Endometrial microvascular endothelial cells (primary cell): ENCODE data around the gene ARMC2. TPM values are rescaled to one million over a fixed set of nuclear protein-coding genes. Genes with fewer than 3 reads are reported as not detected.

Experiments used
- in situ Hi-C: cut with HindIII; loops from 2 replicates; pipeline ENCODE4 v1.10.0; 2017; ENCODE audit warnings: low sequenced_read_pairs, low pct_unique_long_range_greater_than_20kb; ENCODE audit errors: inconsistent ontology term
- total RNA-seq: library from RNA; depleted of rRNA; stranded (reverse); fragments of >200 nt; gene quantifications from one replicate; pipeline ENCODE4 v1.2.3, GENCODE V29; 2015; ENCODE audit errors: inconsistent ontology term

The ARMC2 gene
- total RNA-seq, 1 donor from 2014 or later: 1.0 TPM

DNA sequence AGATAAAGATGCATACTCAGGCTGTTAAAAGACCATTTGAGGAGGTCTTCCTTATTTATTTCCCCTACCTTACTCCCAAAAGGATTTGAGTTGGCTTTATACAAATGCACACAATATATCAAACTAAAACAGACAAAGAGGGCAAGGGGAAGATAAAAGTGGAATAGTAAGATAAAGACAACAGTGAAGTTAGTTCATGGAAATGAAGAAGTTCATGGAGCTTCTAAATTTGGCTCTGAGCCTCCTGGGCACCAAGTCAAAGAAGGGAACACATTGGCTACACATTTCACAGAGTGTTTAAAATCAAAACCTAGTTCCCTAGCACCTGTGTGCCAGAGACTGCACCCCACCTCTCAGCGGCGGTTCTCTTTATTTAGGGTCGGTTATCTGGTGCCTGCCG lies 25.8 kb upstream of the ARMC2 start:
- in situ Hi-C loops: no loop called here

DNA sequence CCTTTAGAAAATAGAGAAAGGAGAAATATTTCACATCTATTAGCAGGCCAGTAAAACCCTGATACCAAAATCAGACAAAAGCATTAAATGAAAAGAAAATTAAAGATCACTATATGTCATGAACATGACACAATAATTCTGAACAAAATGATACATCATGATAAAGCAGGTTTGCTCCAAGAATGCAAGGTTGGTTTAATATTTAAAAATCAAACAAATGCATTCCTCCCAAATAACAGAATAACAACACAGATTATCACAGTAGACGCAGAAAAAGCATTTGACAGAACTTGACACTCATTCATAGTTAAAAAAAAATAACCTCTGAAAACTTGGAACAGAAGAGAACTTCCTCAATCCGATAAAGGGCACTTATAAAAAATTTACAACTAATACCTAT lies 22.9 kb upstream of the ARMC2 start:
- in situ Hi-C loops: no loop called here

DNA sequence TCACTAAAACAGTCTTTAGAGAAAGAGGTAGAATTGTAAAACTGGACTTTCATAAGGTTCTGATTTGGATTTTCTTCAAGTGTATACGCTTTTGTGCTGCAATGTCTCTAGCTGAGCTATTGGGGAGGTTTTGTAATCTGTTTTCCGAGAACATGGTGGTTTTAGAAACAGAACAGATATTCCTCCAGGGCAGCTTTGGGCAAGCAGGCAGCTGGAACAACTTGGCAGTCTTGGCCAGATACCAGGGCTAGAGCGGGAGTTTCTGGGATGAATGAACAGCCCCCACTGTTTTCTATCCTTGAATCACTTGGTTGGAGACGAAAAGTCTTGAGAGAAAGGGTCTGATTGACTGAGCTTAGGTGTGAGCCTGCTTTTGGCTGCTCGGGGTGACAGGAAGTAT lies 17.1 kb upstream of the ARMC2 start:
- in situ Hi-C loops: no loop called here

DNA sequence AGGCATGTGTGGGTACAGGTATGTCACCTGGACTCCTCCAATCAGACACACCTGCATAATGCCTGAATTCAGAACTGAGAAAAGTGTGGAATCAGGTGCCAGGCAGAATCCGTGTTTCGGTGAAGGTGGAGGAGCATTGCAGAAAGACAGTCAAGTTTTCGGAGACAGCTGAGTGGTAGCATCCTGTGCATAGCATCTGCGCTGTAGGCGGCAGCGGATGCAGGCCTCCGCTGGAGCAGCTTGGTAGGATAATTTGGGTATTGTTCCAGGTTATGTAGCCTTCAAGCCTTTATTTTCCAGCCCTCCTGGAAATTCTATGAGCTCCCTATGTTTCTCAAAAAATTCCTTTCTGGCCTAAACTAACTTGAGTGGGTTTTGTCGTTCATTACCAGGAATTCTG lies 15.5 kb upstream of the ARMC2 start:
- in situ Hi-C loops: no loop called here

DNA sequence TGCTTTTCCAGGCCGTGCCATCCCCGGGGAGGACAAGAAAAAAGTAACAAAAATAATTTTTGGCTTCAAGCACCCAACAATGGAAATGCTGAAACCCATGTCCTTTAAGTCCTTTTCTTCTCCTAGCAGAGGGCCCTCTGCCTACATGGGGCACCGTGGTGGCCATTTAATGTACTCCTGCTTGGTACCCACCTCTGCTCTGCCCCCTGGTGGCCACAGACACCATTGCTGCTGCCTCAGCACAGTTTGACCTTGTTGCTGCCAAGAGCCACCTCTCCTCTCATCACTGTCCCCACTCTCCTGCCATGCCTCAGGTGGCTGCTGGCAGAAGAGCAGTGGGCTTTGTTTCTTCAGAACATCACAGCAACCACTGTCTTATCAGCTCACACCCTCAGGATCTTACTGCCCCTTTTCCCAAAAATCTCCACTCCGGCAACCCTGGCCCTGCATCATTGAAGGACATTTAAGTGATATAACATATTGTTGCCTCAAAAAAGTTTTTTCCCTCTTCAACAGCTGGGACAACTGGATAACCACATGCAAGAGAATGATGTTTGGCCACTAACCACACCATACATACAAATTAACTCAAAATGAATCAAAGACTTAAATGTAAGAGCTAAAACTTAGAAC lies 12.9 kb upstream of the ARMC2 start:
- in situ Hi-C loops: no loop called here

DNA sequence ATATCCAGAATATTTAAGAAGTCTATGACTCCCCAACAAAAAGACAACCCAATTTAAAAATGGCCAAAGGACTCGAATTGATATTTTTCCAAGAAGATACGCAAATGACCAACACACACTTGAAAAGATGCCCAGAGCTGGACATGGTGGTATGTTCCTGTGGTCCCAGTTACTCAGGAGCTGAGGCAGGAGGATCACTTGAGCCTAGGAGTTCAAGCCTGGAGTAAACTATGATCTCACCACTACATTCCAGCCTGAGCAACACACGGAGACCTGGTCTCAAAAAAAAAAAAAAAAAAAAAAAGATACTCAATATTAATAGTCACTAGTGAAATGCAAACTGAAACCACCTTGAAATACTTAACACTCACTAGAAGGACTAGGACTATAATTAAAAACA lies 12.2 kb upstream of the ARMC2 start:
- in situ Hi-C loops: no loop called here

DNA sequence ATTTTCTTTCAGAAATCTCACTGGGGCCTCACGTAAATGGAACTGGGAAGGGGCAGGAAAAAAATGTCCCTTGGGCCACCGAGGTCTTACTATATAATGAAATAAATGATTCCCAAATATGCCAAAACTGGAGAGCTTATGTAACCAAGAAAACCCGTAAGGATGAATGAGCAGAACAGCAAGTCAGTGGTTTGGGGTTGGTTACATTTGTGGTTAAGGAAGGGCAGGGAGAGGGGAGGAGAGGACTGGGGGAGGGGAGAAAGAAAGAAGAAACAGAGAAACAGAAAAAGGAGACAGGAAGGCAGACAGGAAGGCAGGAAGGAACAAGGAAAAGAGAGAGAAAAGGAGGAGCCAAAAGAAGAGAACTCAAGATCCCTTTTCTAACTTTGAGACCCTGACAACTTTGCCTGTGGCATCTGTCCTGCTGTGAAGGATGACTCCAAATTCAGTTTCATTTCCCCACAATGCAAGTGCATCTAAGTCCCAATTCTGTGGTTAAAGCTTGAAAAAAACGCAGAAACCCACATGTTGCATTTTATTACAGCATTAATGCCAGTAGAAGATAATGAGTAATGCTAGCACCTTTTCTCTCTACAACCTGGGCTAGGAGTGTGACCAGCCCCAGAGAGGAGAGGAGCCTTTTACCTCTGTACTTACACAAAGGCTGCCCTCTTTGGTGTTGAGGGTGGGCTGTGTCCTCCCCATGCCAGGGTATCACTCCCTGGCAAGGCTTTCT lies 10.8 kb upstream of the ARMC2 start:
- in situ Hi-C loops: no loop called here

DNA sequence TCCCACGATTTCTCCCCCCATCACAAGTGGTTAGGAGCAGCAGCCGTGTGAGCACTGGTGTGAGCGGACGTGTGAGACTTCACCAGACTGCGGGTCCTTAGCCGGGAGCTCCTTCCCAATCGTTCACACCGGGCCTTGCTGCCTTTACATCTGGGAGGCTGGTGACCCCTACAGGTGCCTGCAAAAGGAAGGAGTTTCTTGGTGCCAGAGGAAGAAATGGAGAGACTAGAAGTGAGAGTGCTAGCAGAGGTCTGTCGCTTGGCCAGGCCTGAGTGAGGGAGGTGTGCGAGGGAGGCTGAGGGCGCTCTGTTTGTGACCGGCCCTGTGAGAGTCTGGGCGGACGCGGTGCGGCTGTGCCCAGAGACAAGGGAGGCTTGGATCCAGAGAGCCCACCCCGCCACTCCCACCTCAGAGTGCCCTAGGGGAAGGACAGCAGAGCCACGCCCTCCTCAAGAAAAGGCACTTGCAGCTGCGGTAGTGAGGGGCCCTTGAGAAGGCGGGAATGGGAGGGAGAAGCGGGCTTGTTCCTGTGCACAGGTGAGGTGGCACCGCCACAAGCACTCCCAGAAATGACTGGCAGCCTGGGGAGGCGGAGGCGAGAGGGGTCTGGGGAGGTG lies 10.0 kb upstream of the ARMC2 start:
- in situ Hi-C loops: no loop called here

DNA sequence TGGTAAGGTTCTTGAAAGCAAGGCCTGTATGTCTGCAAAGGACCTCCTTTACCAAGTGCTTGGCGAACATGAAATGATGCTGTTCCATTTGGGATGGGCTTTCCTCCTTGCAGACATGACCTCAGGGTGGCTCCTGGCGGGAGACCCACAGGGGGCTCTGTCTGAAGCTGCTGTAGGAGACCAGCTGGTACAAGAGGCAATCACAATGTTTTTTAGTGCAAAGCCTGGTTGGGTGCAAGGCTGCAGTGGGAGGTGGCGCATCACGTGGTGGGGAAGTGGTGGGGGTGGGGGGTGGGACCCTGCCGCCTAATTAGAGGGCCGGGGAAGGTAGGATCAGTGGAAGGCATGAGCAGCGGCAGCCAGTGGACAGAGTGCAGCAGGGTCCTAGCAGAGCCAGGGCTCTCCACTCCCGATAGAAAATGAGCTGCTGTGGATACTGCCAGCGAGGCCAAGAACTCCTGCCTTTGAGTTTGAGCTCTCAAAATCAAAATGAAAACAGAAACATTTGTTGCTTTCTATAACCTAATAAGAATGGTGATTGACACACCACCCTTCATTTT lies 9.1 kb upstream of the ARMC2 start:
- in situ Hi-C loops: no loop called here

DNA sequence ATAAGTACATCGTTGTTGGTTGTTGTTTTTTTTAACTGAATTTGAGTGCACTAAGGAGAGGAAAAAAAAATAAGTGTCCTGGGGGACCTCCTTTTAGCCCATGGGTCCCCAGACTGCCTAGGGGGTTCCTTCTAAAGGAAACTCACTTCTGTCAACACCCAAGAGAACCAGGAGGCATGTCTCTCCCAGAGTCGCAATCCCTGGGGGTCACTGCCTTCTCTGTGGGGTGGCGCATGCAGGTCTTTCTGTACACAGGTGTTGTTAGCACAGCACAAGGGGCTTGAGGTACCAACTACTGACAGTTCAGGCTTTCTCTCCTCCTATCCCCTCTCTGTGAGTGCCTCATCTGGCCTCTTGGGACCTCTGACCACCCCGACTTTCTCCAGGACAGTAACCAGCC lies 7.3 kb upstream of the ARMC2 start:
- in situ Hi-C loops: loop anchor here (10.0 kb wide), 1 partner anchor 54 kb away; no protein-coding TSS in a partner anchor

DNA sequence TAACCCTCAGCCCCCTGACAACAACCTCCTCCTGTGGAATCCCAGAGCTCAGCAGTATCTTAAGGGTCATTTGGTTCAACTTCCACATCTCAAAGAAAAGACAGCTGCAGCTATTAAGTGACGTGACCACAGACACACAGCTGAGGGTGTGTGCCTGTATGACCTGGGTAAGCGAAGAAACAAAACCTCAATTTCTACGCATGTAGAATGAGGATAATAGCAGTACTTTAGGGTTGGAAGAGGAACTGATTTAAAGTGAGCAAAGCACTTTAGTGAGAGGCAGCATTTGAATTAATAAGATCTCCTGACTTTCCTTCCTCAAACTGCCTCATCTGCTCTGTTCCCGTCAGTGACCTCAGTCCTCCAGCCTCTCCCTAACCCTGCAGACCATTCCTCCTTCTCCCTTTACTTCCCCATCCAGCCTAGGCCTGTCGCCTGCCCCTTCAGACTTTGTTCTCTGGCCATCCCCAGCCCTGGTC lies 6.8 kb upstream of the ARMC2 start:
- in situ Hi-C loops: loop anchor here (10.0 kb wide), 1 partner anchor 53 kb away; no protein-coding TSS in a partner anchor

DNA sequence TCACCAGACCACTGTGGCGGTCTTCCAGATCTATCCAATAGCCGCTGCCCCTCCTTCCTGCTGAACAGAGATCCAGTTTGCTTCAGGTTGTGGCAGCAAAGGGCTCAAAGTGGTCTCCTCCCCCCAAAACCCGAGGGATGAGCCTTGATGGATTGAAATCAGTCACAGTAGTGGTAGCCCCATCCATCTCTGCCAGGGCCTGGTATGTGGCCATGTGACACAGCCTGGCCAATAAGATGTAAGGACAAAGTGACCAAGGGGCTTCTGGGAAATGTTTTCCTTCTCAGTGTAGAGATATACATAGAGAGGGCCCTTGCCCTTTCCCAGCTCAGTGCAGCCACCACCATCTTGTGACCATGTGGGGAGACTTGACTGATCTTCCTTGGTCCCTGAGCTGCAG lies 4.1 kb upstream of the ARMC2 start:
- in situ Hi-C loops: loop anchor here (10.0 kb wide), 1 partner anchor 51 kb away; no protein-coding TSS in a partner anchor

DNA sequence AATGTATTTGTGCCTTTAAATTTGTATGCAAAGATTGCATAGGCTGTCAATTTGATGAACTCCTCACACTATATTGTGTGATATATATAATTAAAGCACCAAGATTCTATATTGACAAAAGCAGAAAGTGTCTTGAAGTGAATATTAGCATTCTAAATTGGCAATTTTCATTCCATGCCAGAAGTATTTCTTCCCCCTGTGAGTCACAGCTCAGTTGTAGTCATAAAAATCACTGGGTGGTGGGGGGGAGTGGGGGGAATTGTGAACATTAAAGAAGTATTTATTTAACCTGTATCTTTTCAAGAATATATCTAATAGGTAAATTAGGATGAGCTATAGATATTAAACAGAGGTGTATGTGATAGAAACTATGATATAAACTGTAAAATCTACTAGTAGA lies 3.1 kb upstream of the ARMC2 start:
- in situ Hi-C loops: loop anchor here (10.0 kb wide), 1 partner anchor 50 kb away; no protein-coding TSS in a partner anchor

DNA sequence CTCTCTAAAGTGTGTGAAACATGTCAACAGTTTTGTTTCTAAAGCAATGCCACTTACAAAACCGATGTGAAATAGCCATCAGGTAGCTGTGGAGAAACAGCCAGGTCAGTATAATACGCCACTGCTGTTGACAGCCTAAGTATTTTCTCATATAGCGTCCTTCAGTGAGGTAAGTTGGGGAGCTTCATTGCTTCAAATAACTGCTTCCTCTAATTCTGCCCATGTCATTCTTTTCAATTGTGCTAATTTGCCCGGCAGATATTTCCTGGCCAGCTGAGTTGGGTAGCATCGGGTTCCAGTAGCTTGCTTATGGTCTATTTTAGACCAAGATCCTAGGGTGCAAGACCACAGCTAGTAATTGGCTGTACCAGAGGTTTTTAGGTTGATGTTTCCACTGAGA lies 2.1 kb upstream of the ARMC2 start:
- in situ Hi-C loops: loop anchor here (10.0 kb wide), 1 partner anchor 49 kb away; no protein-coding TSS in a partner anchor

DNA sequence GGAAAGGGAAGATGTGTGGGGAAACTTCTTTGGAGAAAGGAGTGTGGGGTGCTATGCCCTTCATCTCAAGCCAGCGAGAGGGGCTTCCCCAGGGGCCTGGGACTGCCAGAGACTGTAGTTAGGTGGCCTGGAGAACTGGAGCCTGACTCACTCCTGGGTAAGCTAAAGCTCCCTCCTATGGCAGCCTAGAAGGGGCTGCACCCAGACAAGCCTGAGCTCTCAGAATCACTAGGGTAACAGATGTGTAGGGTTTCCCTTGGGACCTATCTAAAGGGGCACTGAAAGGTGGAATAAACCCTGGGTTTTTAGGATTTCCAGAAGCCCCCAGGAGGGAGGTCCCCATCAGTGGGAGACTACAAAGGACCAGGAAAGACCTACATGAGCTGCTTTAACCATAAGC lies 1.6 kb upstream of the ARMC2 start:
- in situ Hi-C loops: loop anchor here (10.0 kb wide), 1 partner anchor 48 kb away; no protein-coding TSS in a partner anchor

DNA sequence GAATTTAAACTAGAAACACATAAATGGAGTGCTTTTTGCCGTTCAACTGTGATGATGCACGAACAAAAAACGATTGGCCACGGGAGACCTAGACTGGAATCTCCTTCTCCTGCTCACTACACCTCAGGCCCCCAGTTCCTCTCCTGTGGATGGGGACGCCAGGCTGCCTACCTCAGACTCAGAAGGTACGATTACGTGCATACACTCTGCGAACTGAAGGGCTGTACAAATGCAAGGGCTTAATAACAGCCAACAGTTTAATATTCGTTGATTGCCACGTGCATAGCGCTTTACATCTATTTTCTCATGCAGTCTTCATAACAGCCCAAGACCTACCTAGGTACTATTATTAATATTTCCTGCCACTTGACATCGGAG lies 495 bp upstream of the ARMC2 start:
- in situ Hi-C loops: loop anchor here (10.0 kb wide), 1 partner anchor 47 kb away; no protein-coding TSS in a partner anchor

DNA sequence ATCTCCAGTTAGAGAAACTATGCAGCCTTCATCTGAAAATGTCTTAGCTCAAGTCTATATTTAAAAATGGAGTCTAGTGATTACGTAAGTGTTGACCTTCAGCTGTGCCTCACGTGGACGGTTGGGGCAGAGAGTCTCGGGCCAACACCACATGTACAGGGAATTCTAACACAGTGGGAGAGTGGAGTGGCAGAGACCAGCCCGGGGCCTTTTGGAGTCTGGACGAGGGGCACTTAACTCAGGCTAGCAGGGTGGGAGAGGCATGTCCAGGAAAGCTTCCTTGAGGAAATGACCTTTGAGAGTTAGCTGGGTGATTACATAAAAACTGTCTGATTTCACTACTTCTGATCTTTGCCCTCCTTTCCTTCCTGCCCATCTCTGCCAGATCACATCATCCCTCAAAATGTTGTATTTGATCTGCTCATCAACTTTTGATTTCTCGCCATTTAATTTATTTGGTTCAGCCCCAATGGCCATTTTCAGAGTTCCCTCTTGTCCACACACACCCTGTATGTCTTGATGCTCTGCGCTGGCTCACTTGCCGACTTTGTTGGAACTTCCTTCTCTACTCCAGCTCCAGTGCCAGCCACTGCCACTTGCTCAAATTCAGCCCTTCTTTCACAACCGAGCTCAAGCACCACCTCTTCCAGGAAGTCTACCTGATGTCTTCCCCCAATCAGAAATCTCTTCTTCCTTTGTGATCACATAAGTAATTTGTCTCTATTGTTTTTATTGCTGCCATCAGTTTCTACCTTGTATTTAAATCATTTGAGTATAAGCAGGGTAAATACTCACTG lies 2.6 kb downstream of the ARMC2 start:
- in situ Hi-C loops: no loop called here

DNA sequence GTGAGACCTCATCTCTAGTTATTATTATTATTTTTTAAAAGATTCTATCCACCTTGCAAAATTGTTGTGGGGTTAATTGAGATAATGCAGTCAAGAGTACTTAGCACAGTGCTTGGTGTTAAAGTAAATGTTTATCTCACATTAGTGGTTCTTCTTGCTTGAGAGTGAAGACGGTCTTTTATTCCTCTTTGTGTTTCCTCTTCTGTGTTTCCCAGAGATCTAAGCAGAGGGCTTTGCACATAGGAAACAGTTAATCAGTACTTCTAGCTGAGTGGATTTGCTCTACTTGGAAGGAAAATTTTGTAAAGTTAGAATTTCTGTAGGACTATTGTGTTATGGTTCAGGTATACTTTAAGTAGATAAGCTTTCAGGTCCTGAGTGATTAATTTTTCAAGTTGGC lies 3.5 kb downstream of the ARMC2 start:
- in situ Hi-C loops: no loop called here

DNA sequence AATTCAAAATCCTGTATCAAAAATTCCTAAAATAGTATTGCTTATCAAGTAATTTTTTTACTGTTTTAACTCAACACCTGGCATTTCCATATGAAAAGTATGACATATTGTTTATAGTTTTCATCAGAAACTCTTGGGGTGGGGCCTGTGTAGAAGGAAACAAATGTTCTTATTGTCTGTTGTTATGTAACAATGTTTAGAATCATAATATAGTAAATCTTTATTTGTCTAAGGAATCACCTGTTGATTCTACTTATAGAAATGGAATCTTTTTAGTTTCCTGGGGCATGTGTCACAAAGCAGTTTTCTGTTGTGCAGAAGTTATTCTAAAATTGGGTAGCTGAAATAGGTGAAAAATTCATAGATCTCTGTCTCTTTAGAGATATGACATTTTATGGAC lies 4.9 kb downstream of the ARMC2 start:
- in situ Hi-C loops: no loop called here
